Neural progenitor cell (in vitro differentiated cells): ENCODE results near the gene ARL2.

Source experiments
- CTCF ChIP-seq: fragments of 200-600 bp; sonication (generic); IDR thresholded peaks from 2 replicates; pipeline ENCODE4 v1.5.1; 2017; ENCODE audit warnings: antibody characterized with exemption, mild to moderate bottlenecking
- EZH2 ChIP-seq: fragments of 200-600 bp; sonication (generic); IDR thresholded peaks from 2 replicates; pipeline ENCODE4 v1.6.1; 2017; ENCODE audit warnings: antibody characterized with exemption, mild to moderate bottlenecking, moderate library complexity
- EZH2phosphoT487 ChIP-seq: fragments of 200-600 bp; sonication (generic); IDR thresholded peaks from 2 replicates; pipeline ENCODE4 v1.6.1; 2017; ENCODE audit warnings: antibody characterized with exemption

- TF ChIP-seq CTCF: no peak
- no peak for TF ChIP-seq EZH2
- TF ChIP-seq EZH2phosphoT487: no peak
These were observed 2.7 kb downstream of the ARL2 start for GRCh38 chr11:65016705-65017104.
